Astrocyte (in vitro differentiated cells and primary cell): ENCODE results near the gene C17orf100. TPM values are rescaled to one million over a fixed set of nuclear protein-coding genes. Genes with fewer than 3 reads are reported as not detected.

Source experiments
- DNase-seq: peaks from one replicate; pipeline ENCODE4 v3.0.0-alpha.2; 2010; ENCODE audit warnings: low read depth
- FAIRE-seq: peaks from 2 replicates; lab custom pipeline; 2011; peaks lifted over from hg19 to GRCh38; lab: Jason Lieb, UNC
- H2AFZ ChIP-seq: 2 replicates; pipeline ENCODE4 v1.6.0; 2012; ENCODE audit warnings: low read depth, low read length, inconsistent platforms
- H3K27ac ChIP-seq: 2 replicates; pipeline ENCODE4 v1.5.1; 2011; ENCODE audit warnings: low read depth, low read length, inconsistent platforms
- H3K27me3 ChIP-seq: 2 replicates; pipeline ENCODE4 v1.6.0; 2011; ENCODE audit warnings: low read length, inconsistent platforms; ENCODE audit not compliant: insufficient read depth
- H3K36me3 ChIP-seq: 2 replicates; pipeline ENCODE4 v1.5.1; 2011; ENCODE audit warnings: low read length, inconsistent platforms; ENCODE audit not compliant: insufficient read depth
- H3K4me1 ChIP-seq: 2 replicates; pipeline ENCODE4 v1.5.1; 2011; ENCODE audit warnings: low read length, inconsistent platforms; ENCODE audit not compliant: insufficient read depth
- H3K4me2 ChIP-seq: 2 replicates; pipeline ENCODE4 v1.6.0; 2012; ENCODE audit warnings: low read length, inconsistent platforms
- H3K4me3 ChIP-seq: 2 replicates; pipeline ENCODE4 v1.5.1; 2011; ENCODE audit warnings: low read depth, mild to moderate bottlenecking, low read length, inconsistent platforms; ENCODE audit not compliant: insufficient read depth
- H3K79me2 ChIP-seq: 2 replicates; pipeline ENCODE4 v1.6.0; 2012; ENCODE audit warnings: mild to moderate bottlenecking, low read length, inconsistent platforms; ENCODE audit not compliant: insufficient read depth
- H3K9ac ChIP-seq: 2 replicates; pipeline ENCODE4 v1.6.0; 2012; ENCODE audit warnings: mild to moderate bottlenecking, low read length, inconsistent platforms
- H3K9me3 ChIP-seq: 2 replicates; pipeline ENCODE4 v1.5.1; 2012; ENCODE audit warnings: low read depth, mild to moderate bottlenecking, low read length, inconsistent platforms; ENCODE audit not compliant: insufficient read depth
- H4K20me1 ChIP-seq: 2 replicates; pipeline ENCODE4 v1.6.0; 2012; ENCODE audit warnings: low read length, inconsistent platforms; ENCODE audit not compliant: insufficient read depth
- H3K27ac Mint-ChIP-seq: one replicate; pipeline ENCODE4 v1.8.0; 2021; ENCODE audit warnings: mild to moderate bottlenecking, mixed read lengths; ENCODE audit not compliant: unreplicated experiment
- H3K27me3 Mint-ChIP-seq: one replicate; pipeline ENCODE4 v1.8.0; 2021; ENCODE audit warnings: low read depth, mixed read lengths; ENCODE audit not compliant: unreplicated experiment
- H3K36me3 Mint-ChIP-seq: one replicate; pipeline ENCODE4 v1.8.0; 2021; ENCODE audit warnings: low read depth, mixed read lengths; ENCODE audit not compliant: unreplicated experiment
- H3K4me1 Mint-ChIP-seq: one replicate; pipeline ENCODE4 v1.8.0; 2021; ENCODE audit warnings: low read depth, mixed read lengths; ENCODE audit not compliant: unreplicated experiment
- H3K4me3 Mint-ChIP-seq: one replicate; pipeline ENCODE4 v1.8.0; 2021; ENCODE audit warnings: mild to moderate bottlenecking, moderate library complexity, mixed read lengths; ENCODE audit not compliant: unreplicated experiment
- H3K9me3 Mint-ChIP-seq: one replicate; pipeline ENCODE4 v1.8.0; 2021; ENCODE audit warnings: mild to moderate bottlenecking, mixed read lengths; ENCODE audit not compliant: unreplicated experiment
- EZH2 ChIP-seq: IDR thresholded peaks from 2 replicates; pipeline ENCODE4 v1.6.1; 2012; ENCODE audit warnings: mild to moderate bottlenecking, low read length, inconsistent platforms; ENCODE audit not compliant: insufficient read depth
- total RNA-seq: library from RNA; stranded (reverse); gene quantifications from 2 replicates; pipeline ENCODE4 v1.2.1, GENCODE V29; 2021
- TF ChIP-seq, protein P1 (sequence below): IDR thresholded peaks from 2 replicates; pipeline ENCODE4 v1.5.1; 2011; ENCODE audit warnings: low read depth, mild to moderate bottlenecking, inconsistent platforms, low read length, moderate library complexity; ENCODE audit not compliant: insufficient read depth

Gene C17orf100
- total RNA-seq, 1 donor from 2014 or later = 3.1 TPM

DNA sequence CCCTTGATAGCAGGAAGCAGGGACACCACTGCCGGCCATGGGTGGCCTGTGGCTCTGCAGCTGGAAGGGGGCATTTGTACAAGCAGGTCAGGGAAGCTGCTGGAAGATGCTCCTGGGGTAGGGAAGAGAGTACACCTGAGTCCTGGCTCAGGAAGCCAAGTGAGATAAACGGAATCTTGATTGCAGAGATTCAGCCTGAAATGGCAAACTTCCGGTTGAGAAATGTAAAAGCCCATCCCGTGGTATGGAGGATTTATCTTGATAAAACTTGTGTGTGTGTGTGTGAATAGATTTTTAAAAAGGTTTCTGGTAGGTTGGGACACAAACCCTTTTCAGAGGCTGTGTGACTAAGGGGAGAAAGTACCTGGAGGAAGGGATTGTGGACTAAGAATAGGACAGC lies 29.6 kb downstream of the C17orf100 start:
- Histone ChIP-seq H3K4me3 (no peak overlapping the region), H2AFZ (no peak overlapping the region), H3K4me2 (no peak overlapping the region), H3K9me3 (no peaks in the 10 kb centered on the region), H3K27ac (no peak overlapping the region), H3K9ac (no peak overlapping the region), H3K36me3 (no peaks in the 10 kb centered on the region), H4K20me1 (no peaks in the 10 kb centered on the region), H3K27me3 (peaks cover 15% of the 10 kb centered on the region), H3K4me1 (no peaks in the 10 kb centered on the region), H3K79me2 (no peaks in the 10 kb centered on the region)
- no peaks in the 10 kb centered on the region for H3K36me3 Mint-ChIP-seq
- DNase-seq (no peak), FAIRE-seq (no peak)
- TF ChIP-seq, protein P1, sequence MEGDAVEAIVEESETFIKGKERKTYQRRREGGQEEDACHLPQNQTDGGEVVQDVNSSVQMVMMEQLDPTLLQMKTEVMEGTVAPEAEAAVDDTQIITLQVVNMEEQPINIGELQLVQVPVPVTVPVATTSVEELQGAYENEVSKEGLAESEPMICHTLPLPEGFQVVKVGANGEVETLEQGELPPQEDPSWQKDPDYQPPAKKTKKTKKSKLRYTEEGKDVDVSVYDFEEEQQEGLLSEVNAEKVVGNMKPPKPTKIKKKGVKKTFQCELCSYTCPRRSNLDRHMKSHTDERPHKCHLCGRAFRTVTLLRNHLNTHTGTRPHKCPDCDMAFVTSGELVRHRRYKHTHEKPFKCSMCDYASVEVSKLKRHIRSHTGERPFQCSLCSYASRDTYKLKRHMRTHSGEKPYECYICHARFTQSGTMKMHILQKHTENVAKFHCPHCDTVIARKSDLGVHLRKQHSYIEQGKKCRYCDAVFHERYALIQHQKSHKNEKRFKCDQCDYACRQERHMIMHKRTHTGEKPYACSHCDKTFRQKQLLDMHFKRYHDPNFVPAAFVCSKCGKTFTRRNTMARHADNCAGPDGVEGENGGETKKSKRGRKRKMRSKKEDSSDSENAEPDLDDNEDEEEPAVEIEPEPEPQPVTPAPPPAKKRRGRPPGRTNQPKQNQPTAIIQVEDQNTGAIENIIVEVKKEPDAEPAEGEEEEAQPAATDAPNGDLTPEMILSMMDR = no peak
- TF ChIP-seq EZH2 = no peak
- H3K9me3 Mint-ChIP-seq = peaks cover 3% of the 10 kb centered on the region
- H3K4me3 Mint-ChIP-seq = no peak overlapping the region
- H3K27me3 Mint-ChIP-seq = peaks cover 40% of the 10 kb centered on the region
- peaks cover 16% of the 10 kb centered on the region for H3K4me1 Mint-ChIP-seq
- H3K27ac Mint-ChIP-seq = no peak overlapping the region

DNA sequence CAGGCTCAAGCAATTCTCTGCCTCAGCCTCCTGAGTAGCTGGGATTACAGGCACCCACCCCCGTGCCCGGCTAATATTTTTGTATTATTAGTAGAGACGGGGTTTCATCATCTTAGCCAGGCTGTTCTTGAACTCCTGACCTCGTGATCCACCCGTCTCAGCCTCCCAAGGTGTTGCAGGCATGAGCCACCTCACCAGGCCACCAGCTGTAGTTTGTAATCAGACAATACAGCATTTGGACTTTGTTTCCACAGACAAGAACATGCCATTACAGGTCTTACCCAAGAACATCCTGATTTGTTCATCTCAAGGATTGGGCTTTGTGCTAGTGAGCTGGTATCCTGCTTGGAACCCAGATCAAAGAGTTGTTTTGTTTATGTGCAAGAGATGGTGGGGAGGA lies 30.1 kb downstream of the C17orf100 start:
- Histone ChIP-seq H3K79me2 (no peaks in the 10 kb centered on the region), H3K4me1 (no peaks in the 10 kb centered on the region), H4K20me1 (no peaks in the 10 kb centered on the region), H3K4me2 (no peak overlapping the region), H3K36me3 (no peaks in the 10 kb centered on the region), H3K4me3 (no peak overlapping the region), H2AFZ (no peak overlapping the region), H3K27me3 (peaks cover 12% of the 10 kb centered on the region), H3K9me3 (no peaks in the 10 kb centered on the region), H3K27ac (no peak overlapping the region), H3K9ac (no peak overlapping the region)
- Mint-ChIP-seq H3K4me1 (peaks cover 13% of the 10 kb centered on the region), H3K9me3 (peaks cover 3% of the 10 kb centered on the region), H3K27ac (no peak overlapping the region), H3K27me3 (peaks cover 41% of the 10 kb centered on the region), H3K4me3 (no peak overlapping the region), H3K36me3 (no peaks in the 10 kb centered on the region)
- DNase-seq (no peak), FAIRE-seq (no peak)
- TF ChIP-seq, protein P1 = no peak
- no peak for TF ChIP-seq EZH2

DNA sequence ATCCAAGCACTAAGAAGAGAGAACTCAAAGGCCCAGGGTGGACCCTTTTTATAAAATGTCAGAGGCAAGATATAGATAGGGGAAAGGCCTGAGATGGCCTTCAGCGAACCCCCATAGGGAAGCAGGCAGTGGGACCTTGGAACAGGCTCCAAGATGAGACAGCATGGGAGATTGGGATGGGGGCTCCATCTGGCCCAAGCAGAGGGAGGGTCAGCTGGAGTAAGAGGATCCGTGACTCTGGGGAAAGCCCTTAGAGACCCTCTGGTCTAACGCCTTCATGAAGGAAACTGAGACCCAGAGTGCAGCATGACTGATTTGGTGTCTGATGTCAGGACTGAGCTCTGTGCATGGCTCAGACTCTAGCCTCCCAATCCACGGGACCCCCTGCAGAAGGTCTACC lies 30.8 kb downstream of the C17orf100 start:
- Mint-ChIP-seq H3K9me3 (peaks cover 3% of the 10 kb centered on the region), H3K4me1 (peaks cover 10% of the 10 kb centered on the region), H3K27ac (no peak overlapping the region), H3K36me3 (no peaks in the 10 kb centered on the region), H3K4me3 (no peak overlapping the region), H3K27me3 (peaks cover 46% of the 10 kb centered on the region)
- Histone ChIP-seq H3K79me2 (no peaks in the 10 kb centered on the region), H2AFZ (no peak overlapping the region), H3K27me3 (peaks cover 8% of the 10 kb centered on the region), H3K4me3 (no peak overlapping the region), H3K4me2 (no peak overlapping the region), H3K9ac (no peak overlapping the region), H3K27ac (no peak overlapping the region), H3K36me3 (no peaks in the 10 kb centered on the region), H3K9me3 (no peaks in the 10 kb centered on the region), H4K20me1 (no peaks in the 10 kb centered on the region), H3K4me1 (no peaks in the 10 kb centered on the region)
- TF ChIP-seq EZH2 = no peak
- TF ChIP-seq, protein P1 = no peak
- no peak for FAIRE-seq
- DNase-seq = no peak
